ENCODE measurements around the gene TMEM117.

GRCh38 chr12:44389038-44389437 lies 553.2 kb downstream of the TMEM117 start:
- no peak for TF ChIP-seq POLR2A (IDR thresholded peaks at IDR 0.05; ENCODE audit: low read depth, low read length)
- no peak for TF ChIP-seq POLR2AphosphoS5 (IDR thresholded peaks at IDR 0.05; ENCODE audit: low read depth, low read length)
- TF ChIP-seq TAF1 (IDR thresholded peaks at IDR 0.05; ENCODE audit: borderline replicate concordance, low read depth, low read length), result no peak

All from GM12892 (cell line).